Caco-2 (cell line): ENCODE measurements around the gene ULK1. TPM values are rescaled to one million over a fixed set of nuclear protein-coding genes. Genes with fewer than 3 reads are reported as not detected.
"Not testable (repeated sequence)": the region's sequence is repeated elsewhere in the genome, so short reads cannot be mapped to it uniquely, and the experiment has no call there.

ENCODE experiments used
- BruUV-seq: library from RNA; stranded (reverse); fragments of 400-500 nt; replicated peaks from 2 replicates; lab custom pipeline; 2021; lab: Mats Ljungman, UMichigan
- CTCF ChIA-PET: fragments of 300-600 bp; sonication (Branson Sonifier 250); formaldehyde crosslinking; loops from one replicate; lab custom pipeline; 2022; ENCODE audit warnings: antibody characterized with exemption; lab: Charles Lee
- POLR2A ChIA-PET: fragments of 300-600 bp; sonication (Branson Sonifier 250); formaldehyde crosslinking; loops from one replicate; lab custom pipeline; 2022; ENCODE audit warnings: antibody characterized with exemption; lab: Charles Lee
- DNase-seq, 2 experiments: peaks; one replicate each; pipeline versions ENCODE4 v3.0.0 to v3.0.0-alpha.2; 2020 to 2022
- H3K27me3 ChIP-seq: replicated peaks from 2 replicates; pipeline ENCODE4 v1.6.0; 2011; ENCODE audit warnings: low read length; ENCODE audit not compliant: control insufficient read depth, insufficient read depth
- H3K36me3 ChIP-seq: 2 replicates; pipeline ENCODE4 v1.5.1; 2011; ENCODE audit warnings: low read length; ENCODE audit not compliant: control insufficient read depth, insufficient read depth
- H3K4me1 ChIP-seq: fragments of 250-450 bp; sonication (Bioruptor Pico); 2 replicates; pipeline ENCODE4 v1.5.1; 2020; ENCODE audit warnings: mild to moderate bottlenecking
- H3K4me3 ChIP-seq: 2 replicates; pipeline ENCODE4 v1.5.1; 2011; ENCODE audit warnings: low read depth, mild to moderate bottlenecking, control low read depth, low read length
- H3K9me3 ChIP-seq: fragments of 250-450 bp; sonication (Bioruptor Pico); 2 replicates; pipeline ENCODE4 v1.5.1; 2020; ENCODE audit warnings: mild to moderate bottlenecking, moderate library complexity
- H3K27ac Mint-ChIP-seq: one replicate; pipeline ENCODE4 v1.8.0; 2022; ENCODE audit warnings: mixed read lengths; ENCODE audit not compliant: unreplicated experiment
- H3K27me3 Mint-ChIP-seq: one replicate; pipeline ENCODE4 v1.8.0; 2022; ENCODE audit warnings: mixed read lengths; ENCODE audit not compliant: insufficient read depth, unreplicated experiment
- H3K36me3 Mint-ChIP-seq: one replicate; pipeline ENCODE4 v1.8.0; 2022; ENCODE audit warnings: mild to moderate bottlenecking, mixed read lengths; ENCODE audit not compliant: insufficient read depth, unreplicated experiment
- H3K4me1 Mint-ChIP-seq: one replicate; pipeline ENCODE4 v1.8.0; 2022; ENCODE audit warnings: low read depth, mixed read lengths; ENCODE audit not compliant: unreplicated experiment
- H3K4me3 Mint-ChIP-seq: one replicate; pipeline ENCODE4 v1.8.0; 2022; ENCODE audit warnings: mild to moderate bottlenecking, moderate library complexity, mixed read lengths; ENCODE audit not compliant: unreplicated experiment
- H3K9me3 Mint-ChIP-seq: one replicate; pipeline ENCODE4 v1.8.0; 2022; ENCODE audit warnings: mixed read lengths; ENCODE audit not compliant: unreplicated experiment
- intact Hi-C: fragments of 100-400 bp; cut with micrococcal nuclease; formaldehyde crosslinking; loops from one replicate; pipeline ENCODE4 v1.10.0; 2022; ENCODE audit not compliant: unreplicated experiment
- total RNA-seq: library from RNA; stranded (reverse); gene quantifications from 2 replicates; pipeline ENCODE4 v1.2.3, GENCODE V29; 2022
- TF ChIP-seq, protein P1 (sequence below), 2 experiments: fragments of 200-600 bp in 1 of 2; IDR thresholded peaks; 1 replicate in 1 of 2; 2 replicates in 1 of 2; pipeline versions ENCODE4 v1.5.1 to v1.8.0; 2011 to 2022; ENCODE audit warnings: antibody characterized with exemption in 1 of 2, control low read depth in 1 of 2, inconsistent platforms in 1 of 2, low read depth in 1 of 2, low read length in 1 of 2, mild to moderate bottlenecking in 1 of 2, moderate library complexity in 1 of 2; ENCODE audit not compliant: insufficient read depth in 1 of 2, severe bottlenecking in 1 of 2, unreplicated experiment in 1 of 2

ULK1 gene
- total RNA-seq, 1 experiment from 2014 or later = 61.1 TPM

DNA sequence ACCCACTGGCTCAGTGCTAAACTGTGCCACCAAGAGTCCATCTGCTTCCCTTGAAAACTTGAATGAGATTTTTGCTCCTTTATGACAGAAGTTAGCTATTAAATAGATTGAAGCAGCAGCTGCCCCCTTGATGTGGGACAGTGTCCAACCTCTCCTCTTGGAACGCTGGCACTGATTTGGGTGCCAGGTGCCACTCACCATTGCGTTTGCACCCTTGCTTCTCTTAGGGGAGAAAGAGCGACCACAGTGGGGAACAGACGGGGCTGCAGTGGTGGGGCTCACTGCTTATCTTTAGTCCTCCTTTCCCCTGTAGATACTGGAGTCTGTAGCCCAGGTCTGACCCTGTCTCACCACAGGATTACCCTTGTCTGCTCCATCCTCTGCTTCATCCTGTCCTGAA lies 64.7 kb downstream of the ULK1 start:
- H3K36me3 Mint-ChIP-seq = peaks cover 14% of the 10 kb centered on the region
- no peaks in the 10 kb centered on the region for H3K27me3 Mint-ChIP-seq
- H3K4me1 ChIP-seq = peaks cover 10% of the 10 kb centered on the region
- ChIA-PET POLR2A (no interaction called here), CTCF (no interaction called here)
- intact Hi-C loops = no loop called here
- no peaks in the 10 kb centered on the region for H3K36me3 ChIP-seq
- TF ChIP-seq, protein P1, sequence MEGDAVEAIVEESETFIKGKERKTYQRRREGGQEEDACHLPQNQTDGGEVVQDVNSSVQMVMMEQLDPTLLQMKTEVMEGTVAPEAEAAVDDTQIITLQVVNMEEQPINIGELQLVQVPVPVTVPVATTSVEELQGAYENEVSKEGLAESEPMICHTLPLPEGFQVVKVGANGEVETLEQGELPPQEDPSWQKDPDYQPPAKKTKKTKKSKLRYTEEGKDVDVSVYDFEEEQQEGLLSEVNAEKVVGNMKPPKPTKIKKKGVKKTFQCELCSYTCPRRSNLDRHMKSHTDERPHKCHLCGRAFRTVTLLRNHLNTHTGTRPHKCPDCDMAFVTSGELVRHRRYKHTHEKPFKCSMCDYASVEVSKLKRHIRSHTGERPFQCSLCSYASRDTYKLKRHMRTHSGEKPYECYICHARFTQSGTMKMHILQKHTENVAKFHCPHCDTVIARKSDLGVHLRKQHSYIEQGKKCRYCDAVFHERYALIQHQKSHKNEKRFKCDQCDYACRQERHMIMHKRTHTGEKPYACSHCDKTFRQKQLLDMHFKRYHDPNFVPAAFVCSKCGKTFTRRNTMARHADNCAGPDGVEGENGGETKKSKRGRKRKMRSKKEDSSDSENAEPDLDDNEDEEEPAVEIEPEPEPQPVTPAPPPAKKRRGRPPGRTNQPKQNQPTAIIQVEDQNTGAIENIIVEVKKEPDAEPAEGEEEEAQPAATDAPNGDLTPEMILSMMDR (IDR thresholded peaks at IDR 0.05; ENCODE audit: insufficient read depth in 1 of 2, low read depth in 1 of 2, low read length in 1 of 2, severe bottlenecking in 1 of 2, unreplicated experiment in 1 of 2) = no peak
- H3K4me1 Mint-ChIP-seq = peaks cover 7% of the 10 kb centered on the region
- no peak for DNase-seq
- no TSS peak for BruUV-seq
- H3K4me3 ChIP-seq = no peak overlapping the region
- H3K9me3 ChIP-seq = no peaks in the 10 kb centered on the region
- H3K27ac Mint-ChIP-seq = no peak overlapping the region
- no peaks in the 10 kb centered on the region for H3K9me3 Mint-ChIP-seq
- no peak overlapping the region for H3K4me3 Mint-ChIP-seq
- no peaks in the 10 kb centered on the region for H3K27me3 ChIP-seq

DNA sequence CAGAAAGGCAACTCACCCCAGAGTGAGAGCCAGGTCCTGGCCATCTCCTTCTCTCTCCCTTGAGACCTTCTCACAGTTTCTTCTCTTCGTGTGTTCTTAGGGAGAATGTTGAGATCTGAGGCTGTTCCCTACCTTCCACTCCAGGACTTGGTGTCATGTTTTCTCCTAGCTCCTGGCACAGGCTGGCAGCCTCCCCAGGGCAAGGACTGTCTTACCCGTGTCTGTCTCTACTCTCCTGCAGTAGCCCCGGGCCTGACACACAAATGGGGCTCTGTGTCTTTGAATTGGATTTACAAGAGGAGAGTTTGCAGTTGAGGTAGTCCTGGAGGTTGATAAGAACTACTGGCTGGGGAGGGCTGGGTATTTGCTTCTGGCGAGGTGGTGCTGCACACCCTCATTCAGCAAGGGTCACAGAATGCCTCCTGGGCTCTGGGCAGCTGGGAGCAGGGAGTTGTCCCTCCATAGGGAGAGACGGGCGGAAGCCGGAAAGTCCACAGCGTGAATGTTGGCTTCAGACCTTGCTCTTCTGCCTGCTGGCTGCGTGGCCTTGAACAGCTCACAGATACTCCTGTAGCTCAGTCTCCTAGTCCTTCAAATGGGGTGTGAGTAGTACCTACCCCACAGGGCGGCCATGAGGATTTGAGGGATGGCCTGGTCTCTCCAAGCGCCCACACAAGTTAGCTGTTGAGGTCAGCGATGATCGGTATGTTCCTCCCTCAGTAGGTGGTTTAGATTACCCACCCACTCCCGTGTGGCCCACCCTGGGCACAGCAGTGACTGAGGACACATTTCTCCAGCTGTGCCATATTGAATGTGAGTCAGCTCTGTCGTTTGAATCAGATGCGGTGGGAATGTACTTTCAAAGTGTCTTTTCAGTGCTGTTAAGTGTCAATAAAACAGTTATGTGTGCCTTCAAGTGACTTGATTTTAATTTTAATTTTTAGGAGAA lies 65.5 kb downstream of the ULK1 start:
- no TSS peak for BruUV-seq
- H3K36me3 Mint-ChIP-seq = peaks cover 14% of the 10 kb centered on the region
- TF ChIP-seq, protein P1 (IDR thresholded peaks at IDR 0.05; ENCODE audit: insufficient read depth in 1 of 2, low read depth in 1 of 2, low read length in 1 of 2, severe bottlenecking in 1 of 2, unreplicated experiment in 1 of 2) = no peak
- Histone ChIP-seq H3K36me3 (no peaks in the 10 kb centered on the region), H3K9me3 (no peaks in the 10 kb centered on the region), H3K4me3 (no peak overlapping the region), H3K27me3 (no peaks in the 10 kb centered on the region), H3K4me1 (peaks cover 10% of the 10 kb centered on the region)
- no peaks in the 10 kb centered on the region for H3K9me3 Mint-ChIP-seq
- H3K27ac Mint-ChIP-seq = no peak overlapping the region
- peaks cover 7% of the 10 kb centered on the region for H3K4me1 Mint-ChIP-seq
- H3K27me3 Mint-ChIP-seq = no peaks in the 10 kb centered on the region
- H3K4me3 Mint-ChIP-seq = no peak overlapping the region
- intact Hi-C loops = no loop called here
- POLR2A ChIA-PET = no interaction called here
- CTCF ChIA-PET = no interaction called here
- no peak for DNase-seq

DNA sequence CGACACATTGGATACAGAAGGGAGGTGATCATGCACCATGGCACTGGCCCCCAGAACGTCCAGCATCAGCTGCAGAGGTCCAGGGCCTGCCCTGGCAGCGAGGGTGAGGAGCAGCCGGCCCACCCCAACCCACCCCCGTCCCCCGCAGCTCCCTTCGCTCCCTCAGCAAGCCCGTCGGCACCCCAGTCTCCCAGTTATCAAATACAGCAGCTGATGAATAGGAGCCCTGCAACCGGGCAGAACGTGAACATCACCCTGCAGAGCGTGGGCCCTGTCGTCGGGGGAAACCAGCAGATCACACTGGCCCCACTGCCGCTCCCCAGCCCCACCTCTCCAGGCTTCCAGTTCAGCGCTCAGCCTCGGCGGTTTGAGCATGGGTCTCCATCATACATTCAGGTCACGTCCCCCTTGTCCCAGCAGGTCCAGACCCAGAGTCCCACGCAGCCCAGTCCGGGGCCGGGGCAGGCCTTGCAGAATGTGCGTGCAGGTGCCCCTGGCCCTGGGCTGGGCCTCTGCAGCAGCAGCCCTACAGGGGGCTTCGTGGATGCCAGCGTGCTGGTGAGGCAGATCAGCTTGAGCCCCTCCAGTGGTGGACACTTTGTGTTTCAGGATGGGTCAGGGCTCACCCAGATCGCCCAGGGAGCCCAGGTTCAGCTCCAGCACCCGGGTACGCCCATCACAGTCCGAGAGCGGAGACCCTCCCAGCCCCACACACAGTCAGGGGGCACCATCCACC lies 66.3 kb downstream of the ULK1 start:
- peaks cover 14% of the 10 kb centered on the region for H3K36me3 Mint-ChIP-seq
- H3K4me3 ChIP-seq, H3K27me3 Mint-ChIP-seq, H3K27me3 ChIP-seq, H3K27ac Mint-ChIP-seq, BruUV-seq, H3K4me1 ChIP-seq, H3K4me3 Mint-ChIP-seq, intact Hi-C loops, POLR2A ChIA-PET, H3K36me3 ChIP-seq, H3K9me3 ChIP-seq, CTCF ChIA-PET, H3K9me3 Mint-ChIP-seq, H3K4me1 Mint-ChIP-seq, DNase-seq: not testable (repeated sequence)

DNA sequence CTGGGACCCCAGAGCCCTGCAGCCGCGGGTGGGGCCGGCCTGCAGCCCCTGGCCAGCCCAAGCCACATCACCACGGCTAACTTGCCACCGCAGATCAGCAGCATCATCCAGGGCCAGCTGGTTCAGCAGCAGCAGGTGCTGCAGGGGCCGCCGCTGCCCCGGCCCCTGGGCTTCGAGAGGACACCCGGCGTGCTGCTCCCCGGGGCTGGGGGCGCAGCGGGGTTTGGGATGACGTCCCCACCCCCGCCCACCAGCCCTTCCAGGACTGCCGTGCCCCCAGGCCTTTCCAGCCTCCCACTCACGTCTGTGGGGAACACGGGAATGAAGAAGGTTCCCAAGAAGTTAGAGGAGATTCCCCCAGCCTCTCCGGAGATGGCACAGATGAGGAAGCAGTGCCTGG lies 66.9 kb downstream of the ULK1 start:
- H3K9me3 Mint-ChIP-seq, H3K4me3 ChIP-seq, H3K4me1 Mint-ChIP-seq, H3K4me1 ChIP-seq, DNase-seq, H3K4me3 Mint-ChIP-seq, POLR2A ChIA-PET, H3K27ac Mint-ChIP-seq, H3K36me3 ChIP-seq, H3K27me3 Mint-ChIP-seq, CTCF ChIA-PET, H3K27me3 ChIP-seq, intact Hi-C loops, H3K9me3 ChIP-seq: not testable (repeated sequence)
- BruUV-seq = TSS peak; percentile 10
- H3K36me3 Mint-ChIP-seq = peaks cover 14% of the 10 kb centered on the region
